A549 (cell line): ENCODE results near the gene MAP3K12. TPM values are rescaled to one million over a fixed set of nuclear protein-coding genes. Genes with fewer than 3 reads are reported as not detected.
"Not testable (repeated sequence)": the region's sequence is repeated elsewhere in the genome, so short reads cannot be mapped to it uniquely, and the experiment has no call there.

Source experiments
- ATAC-seq, 2 experiments: fragments of 200-7000 bp in 1 of 2; fragments of >200 bp in 1 of 2; cut with Nextera tagmentation in 1 of 2; cut with Tn5 transposase in 1 of 2; 3 replicates each; pipeline versions ENCODE4 v1.8.0 to v1.9.1; 2018 to 2020; ENCODE audit warnings: mild to moderate bottlenecking in 1 of 2, moderate library complexity in 1 of 2
- CTCF ChIA-PET: fragments of 300-600 bp; sonication (Branson Sonifier 250); formaldehyde crosslinking; extraction: SDS; loops from one replicate; lab custom pipeline; 2021; ENCODE audit warnings: antibody characterized with exemption, inconsistent platforms; lab: Yijun Ruan, JAX
- POLR2A ChIA-PET: fragments of 350-600 bp; formaldehyde crosslinking; extraction: SDS; loops from one replicate; lab custom pipeline; 2021; ENCODE audit warnings: antibody characterized with exemption, inconsistent platforms; lab: Yijun Ruan, JAX
- DNase-seq, 2 experiments: peaks; one replicate each; pipeline versions ENCODE4 v3.0.0 to v3.0.0-alpha.2; 2011 to 2016; ENCODE audit warnings: low read depth in 1 of 2, low spot score in 1 of 2
- FAIRE-seq: peaks from 2 replicates; lab custom pipeline; 2011; peaks lifted over from hg19 to GRCh38; lab: Jason Lieb, UNC
- H3K27ac ChIP-seq, 2 experiments: fragments of >200 bp; sonication (Bioruptor Twin); formaldehyde crosslinking; 3 replicates each; pipeline ENCODE4 v1.5.1; 2016 to 2017
- H3K4me1 ChIP-seq: fragments of >200 bp; sonication (Bioruptor Twin); formaldehyde crosslinking; 3 replicates; pipeline ENCODE4 v1.6.1; 2016
- H3K4me2 ChIP-seq: fragments of >200 bp; sonication (Bioruptor Twin); formaldehyde crosslinking; 3 replicates; pipeline ENCODE4 v1.6.1; 2016
- H3K4me3 ChIP-seq: fragments of >200 bp; sonication (Bioruptor Twin); formaldehyde crosslinking; 3 replicates; pipeline ENCODE4 v1.5.1; 2016
- H3K9me3 ChIP-seq: fragments of >200 bp; sonication (Bioruptor Twin); formaldehyde crosslinking; 3 replicates; pipeline ENCODE4 v1.6.1; 2016
- BHLHE40 ChIP-seq: IDR thresholded peaks from 2 replicates; pipeline ENCODE4 v1.6.1; 2012; ENCODE audit warnings: low read depth, low read length, inconsistent platforms
- CBX2 ChIP-seq: fragments of 200-600 bp; sonication (generic); IDR thresholded peaks from 2 replicates; pipeline ENCODE4 v1.6.1; 2016; ENCODE audit warnings: low read depth, mild to moderate bottlenecking, borderline replicate concordance
- CHD4 ChIP-seq: fragments of 200-600 bp; sonication (generic); IDR thresholded peaks from 2 replicates; pipeline ENCODE4 v1.6.1; 2016; ENCODE audit warnings: antibody characterized with exemption, mild to moderate bottlenecking, borderline replicate concordance
- CTCF ChIP-seq: fragments of >200 bp; sonication (Bioruptor Twin); formaldehyde crosslinking; IDR thresholded peaks from 3 replicates; pipeline ENCODE4 v1.5.1; 2016
- ELK1 ChIP-seq: fragments of 150-350 bp; IDR thresholded peaks from 2 replicates; pipeline ENCODE4 v1.6.1; 2014; ENCODE audit warnings: low read depth, mild to moderate bottlenecking, low read length
- EP300 ChIP-seq, 2 experiments: fragments of >200 bp; sonication (Bioruptor Twin); formaldehyde crosslinking; IDR thresholded peaks; 2 replicates in 1 of 2; 3 replicates in 1 of 2; pipeline ENCODE4 v1.6.1; 2016 to 2017
- HDAC2 ChIP-seq: fragments of 200-600 bp; sonication (generic); IDR thresholded peaks from 2 replicates; pipeline ENCODE4 v1.6.1; 2016
- HEYL ChIP-seq: fragments of 250-450 bp; sonication (Bioruptor Pico); IDR thresholded peaks from 2 replicates; pipeline ENCODE4 v1.8.0; 2021; ENCODE audit warnings: mild to moderate bottlenecking, moderate library complexity
- HMGXB4 ChIP-seq: fragments of 250-450 bp; sonication (Bioruptor Pico); IDR thresholded peaks from 2 replicates; pipeline ENCODE4 v1.5.0; 2021; ENCODE audit warnings: mild to moderate bottlenecking, moderate library complexity, borderline replicate concordance
- JUN ChIP-seq, 2 experiments: fragments of >200 bp; sonication (Bioruptor Twin); formaldehyde crosslinking; IDR thresholded peaks; 2 replicates in 1 of 2; 3 replicates in 1 of 2; pipeline ENCODE4 v1.6.1; 2016 to 2017
- JUNB ChIP-seq: fragments of >200 bp; sonication (Bioruptor Twin); formaldehyde crosslinking; IDR thresholded peaks from 2 replicates; pipeline ENCODE4 v1.6.1; 2016
- MYC ChIP-seq: IDR thresholded peaks from 2 replicates; pipeline ENCODE4 v1.6.1; 2012; ENCODE audit warnings: mild to moderate bottlenecking, inconsistent platforms, low read length, improper control_type of control experiment, borderline replicate concordance
- NFE2L2 ChIP-seq: fragments of 150-350 bp; conservative IDR thresholded peaks from 2 replicates; pipeline ENCODE4 v1.6.1; 2014; ENCODE audit warnings: low read length
- PHF8 ChIP-seq: fragments of 200-600 bp; sonication (generic); IDR thresholded peaks from 2 replicates; pipeline ENCODE4 v1.6.1; 2016; ENCODE audit warnings: low read depth, mild to moderate bottlenecking, antibody characterized with exemption, moderate library complexity, borderline replicate concordance
- POLR2AphosphoS2 ChIP-seq: conservative IDR thresholded peaks from 2 replicates; pipeline ENCODE4 v1.6.1; 2012; ENCODE audit warnings: low read length, improper control_type of control experiment, inconsistent platforms
- RARB ChIP-seq: fragments of 250-450 bp; sonication (Bioruptor Pico); IDR thresholded peaks from 2 replicates; pipeline ENCODE4 v1.8.0; 2021; ENCODE audit warnings: mild to moderate bottlenecking, moderate library complexity
- REST ChIP-seq: fragments of 200-600 bp; sonication (generic); IDR thresholded peaks from 2 replicates; pipeline ENCODE4 v1.6.1; 2016; ENCODE audit warnings: antibody characterized with exemption, mild to moderate bottlenecking, moderate library complexity
- ZFP36 ChIP-seq: fragments of 450-650 bp; IDR thresholded peaks from 2 replicates; pipeline ENCODE4 v1.6.1; 2014; ENCODE audit warnings: borderline replicate concordance; ENCODE audit not compliant: partially characterized antibody
- WGBS: methylation state at CpG from one replicate; pipeline ENCODE4 v1.1.6; 2017; ENCODE audit errors: missing lambda C conversion rate; 5-methylcytosine and 5-hydroxymethylcytosine counted together
- polyA plus RNA-seq, 4 experiments: library from polyadenylated mRNA; depleted of rRNA in 3 of 4; stranded (reverse); fragments of >200 nt; fragmentation: RNase III in 1 of 4; extraction: RNeasy Plus Mini Kit Qiagen cat#74134 plus additional on column Dnase treatment in 1 of 4; gene quantifications; 2 replicates in 3 of 4; 3 replicates in 1 of 4; pipeline ENCODE4 v1.2.3, GENCODE V29; 2011 to 2017

MAP3K12 gene
- polyA plus RNA-seq, 2 of the 4 experiments (the other 2 are of a cell fraction) = 18.7 to 21.9 TPM

- TF ChIP-seq CTCF (peak; percentile 66), NFE2L2 (no peak), HDAC2 (no peak), PHF8 (no peak), BHLHE40 (no peak), MYC (peak; percentile 88), JUN (IDR thresholded peaks at IDR 0.05) (peak in 1 of 2 experiments; percentile 99; a peak in 4 of 5 replicates), CBX2 (no peak), ZFP36 (no peak), HEYL (CRISPR knock-in tag) (no peak), POLR2AphosphoS2 (no peak), REST (no peak)
These were observed 47.5 kb downstream of the MAP3K12 start, which contains the start of gene PCBP2 (continued) for GRCh38 chr12:53451661-53452158.

GRCh38 chr12:53450936-53451335 lies 48.3 kb downstream of the MAP3K12 start:
- H3K4me3 ChIP-seq = no peak overlapping the region
- FAIRE-seq = no peak
- H3K9me3 ChIP-seq = no peaks in the 10 kb centered on the region
- no peak for DNase-seq
- no peak overlapping the region for H3K27ac ChIP-seq
- TF ChIP-seq JUNB (no peak), ELK1 (no peak), HMGXB4 (CRISPR knock-in tag) (no peak), RARB (no peak), ZFP36 (no peak), CHD4 (no peak), EP300 (IDR thresholded peaks at IDR 0.05) (no peak)
- TF ChIP-seq, all 56 proteins: peak for 0
- ATAC-seq = no peak
- H3K4me1 ChIP-seq = peaks cover 23% of the 10 kb centered on the region
- POLR2A ChIA-PET = interaction anchor here (0.5 to 1.5 kb wide), 3 partner anchors 10 to 126 kb away, joined by 3 to 10 read pairs (median 7); partner anchors contain the start of gene PRR13
- H3K4me2 ChIP-seq = peak overlapping the region; percentile 70
- CTCF ChIA-PET = interaction anchor here (0.6 to 2.7 kb wide), 10 partner anchors 9 to 136 kb away, joined by 3 to 13 read pairs (median 3); partner anchors contain the start of gene PRR13
- 85% methylated on average over 7 of the region's 7 CpGs for WGBS

GRCh38 chr12:53444593-53445325 lies 54.5 kb downstream of the MAP3K12 start:
- POLR2A ChIA-PET = not testable (repeated sequence)
- peaks cover 26% of the 10 kb centered on the region for H3K4me1 ChIP-seq
- CTCF ChIA-PET = interaction anchor here (0.7 to 4.6 kb wide), 4 partner anchors 24 to 63 kb away, joined by 3 to 25 read pairs (median 3); partner anchors contain the start of gene TARBP2

More at GRCh38 chr12:53444593-53445325, 54.5 kb downstream of the MAP3K12 start:
- not testable (repeated sequence) for H3K4me3 ChIP-seq, FAIRE-seq, DNase-seq, ATAC-seq, H3K9me3 ChIP-seq, H3K27ac ChIP-seq
- 0 out of 3 replicates have a peak overlapping the region, but pooled peaks have one; percentile 89 for H3K4me2 ChIP-seq
- WGBS = 88% methylated on average over 11 of the region's 11 CpGs
